Breast epithelium (tissue), 4 donors: ENCODE results near the gene SLC16A7. TPM values are rescaled to one million over a fixed set of nuclear protein-coding genes. Genes with fewer than 3 reads are reported as not detected.

Experiments used
- DNase-seq, 2 donors: peaks; one replicate each; pipeline ENCODE4 v3.0.0-alpha.2; 2019; ENCODE audit warnings: low spot score in 2 of 2
- H3K27ac ChIP-seq, 2 donors: fragments of 200-600 bp; sonication (generic) in 1 of 2; one replicate each; pipeline ENCODE4 v1.5.1; 2016 to 2019; ENCODE audit warnings: mild to moderate bottlenecking in 1 of 2
- H3K27me3 ChIP-seq, 2 donors: fragments of 200-600 bp; sonication (generic) in 1 of 2; one replicate each; pipeline versions ENCODE4 v1.5.1 to v1.6.0; 2017 to 2019; ENCODE audit warnings: control low read depth in 1 of 2, mild to moderate bottlenecking in 1 of 2
- H3K36me3 ChIP-seq: fragments of 200-600 bp; one replicate; pipeline ENCODE4 v1.5.1; 2019
- H3K4me1 ChIP-seq, 2 donors: fragments of 200-600 bp; sonication (generic); one replicate each; pipeline ENCODE4 v1.5.1; 2016 to 2019; ENCODE audit warnings: control low read depth in 1 of 2
- H3K4me3 ChIP-seq, 3 donors: fragments of 200-600 bp; sonication (generic); 1 replicate in 2 of 3; 2 replicates in 1 of 3; pipeline ENCODE4 v1.5.1; 2016 to 2019; ENCODE audit warnings: mild to moderate bottlenecking in 3 of 3, moderate library complexity in 2 of 3
- H3K9me3 ChIP-seq, 2 donors: fragments of 200-600 bp; sonication (generic) in 1 of 2; one replicate each; pipeline ENCODE4 v1.5.1; 2016 to 2019; ENCODE audit warnings: control low read depth in 1 of 2
- POLR2A ChIP-seq: fragments of 450-650 bp; IDR thresholded peaks from one replicate; pipeline ENCODE4 v1.6.1; 2016; ENCODE audit warnings: antibody characterized with exemption, mild to moderate bottlenecking, moderate library complexity
- POLR2AphosphoS5 ChIP-seq, 3 donors: sonication (generic); formaldehyde crosslinking; IDR thresholded peaks; one replicate each; pipeline ENCODE4 v1.6.1; 2017; ENCODE audit warnings: antibody characterized with exemption in 3 of 3
- intact Hi-C: fragments of 100-400 bp; cut with DNase I; formaldehyde crosslinking; loops from one replicate; pipeline ENCODE4 v1.15.1; 2023; ENCODE audit warnings: low total_unique reads
- total RNA-seq, 3 donors: library from RNA; depleted of rRNA; stranded (reverse); fragments of >200 nt; gene quantifications; one replicate each; pipeline ENCODE4 v1.1.0, GENCODE V29; 2016
- TF ChIP-seq, protein P1 (sequence below), 3 donors: fragments of 450-650 bp; IDR thresholded peaks; one replicate each; pipeline ENCODE4 v1.5.1; 2016 to 2017; ENCODE audit warnings: antibody characterized with exemption in 3 of 3, mild to moderate bottlenecking in 3 of 3, moderate library complexity in 3 of 3

Gene SLC16A7
- total RNA-seq, 3 donors from 2014 or later = 14.5 to 53.4 (median 51.2) TPM

DNA sequence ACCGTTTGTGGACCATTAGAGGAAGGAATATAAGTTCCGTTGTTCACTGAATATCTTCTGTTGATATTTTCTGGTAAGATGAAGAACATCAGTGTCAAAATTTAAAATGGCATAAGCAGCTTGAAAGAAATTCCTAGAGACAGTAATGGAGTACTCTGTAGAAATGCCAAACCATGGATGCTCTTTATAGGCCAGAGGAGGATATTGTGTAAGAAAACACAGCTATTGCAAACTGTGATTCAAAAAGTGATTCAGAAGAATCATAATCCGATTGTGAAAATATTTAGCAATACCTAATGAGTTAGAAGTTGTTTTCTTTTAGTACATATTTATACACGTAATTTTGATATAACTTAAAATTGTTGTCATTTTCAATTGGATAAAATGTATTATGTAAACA lies 102.8 kb downstream of the SLC16A7 start:
- H3K27me3 ChIP-seq = no peaks in the 10 kb centered on the region
- no peak overlapping the region for H3K4me3 ChIP-seq
- no peaks in the 10 kb centered on the region for H3K4me1 ChIP-seq
- no peak for DNase-seq
- no peak overlapping the region for H3K27ac ChIP-seq
- no peaks in the 10 kb centered on the region for H3K9me3 ChIP-seq
- intact Hi-C loops = no loop called here
- no peak for TF ChIP-seq POLR2AphosphoS5 (IDR thresholded peaks at IDR 0.05)
- TF ChIP-seq POLR2A = no peak
- peaks cover 4% of the 10 kb centered on the region for H3K36me3 ChIP-seq

DNA sequence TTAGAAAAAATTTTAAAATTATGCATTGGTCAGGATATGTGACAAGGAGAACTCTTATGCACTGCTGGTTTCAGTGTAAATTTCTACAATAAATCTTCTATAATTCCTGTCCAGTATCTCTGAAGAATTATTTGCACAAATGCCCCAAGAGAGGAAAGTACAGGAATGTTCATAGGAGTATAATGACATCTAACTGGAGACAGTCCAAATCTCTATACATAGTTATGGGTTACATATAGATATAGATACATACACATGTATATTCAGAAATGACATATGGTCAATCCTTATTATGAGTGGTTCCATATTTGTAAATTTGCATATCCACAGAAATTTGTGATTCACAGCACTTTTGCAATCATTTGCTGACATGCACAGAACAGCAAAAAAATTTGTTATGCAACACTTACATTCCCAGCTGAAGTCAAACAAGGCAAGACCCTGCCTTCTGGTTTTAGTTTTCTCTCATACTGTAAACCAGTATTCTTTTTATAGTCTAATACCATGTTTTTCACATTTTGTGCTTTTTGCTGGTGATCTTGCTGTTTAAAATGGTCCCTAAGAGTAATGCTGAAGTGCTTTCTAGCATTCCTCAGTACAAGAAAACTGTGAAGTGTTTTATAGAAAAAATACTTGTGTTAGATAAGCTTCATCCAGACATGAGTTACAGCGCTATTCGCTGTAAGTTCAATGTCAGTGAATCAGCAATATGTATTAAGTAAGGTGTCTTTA lies 103.8 kb downstream of the SLC16A7 start:
- TF ChIP-seq POLR2A = no peak
- TF ChIP-seq, protein P1, sequence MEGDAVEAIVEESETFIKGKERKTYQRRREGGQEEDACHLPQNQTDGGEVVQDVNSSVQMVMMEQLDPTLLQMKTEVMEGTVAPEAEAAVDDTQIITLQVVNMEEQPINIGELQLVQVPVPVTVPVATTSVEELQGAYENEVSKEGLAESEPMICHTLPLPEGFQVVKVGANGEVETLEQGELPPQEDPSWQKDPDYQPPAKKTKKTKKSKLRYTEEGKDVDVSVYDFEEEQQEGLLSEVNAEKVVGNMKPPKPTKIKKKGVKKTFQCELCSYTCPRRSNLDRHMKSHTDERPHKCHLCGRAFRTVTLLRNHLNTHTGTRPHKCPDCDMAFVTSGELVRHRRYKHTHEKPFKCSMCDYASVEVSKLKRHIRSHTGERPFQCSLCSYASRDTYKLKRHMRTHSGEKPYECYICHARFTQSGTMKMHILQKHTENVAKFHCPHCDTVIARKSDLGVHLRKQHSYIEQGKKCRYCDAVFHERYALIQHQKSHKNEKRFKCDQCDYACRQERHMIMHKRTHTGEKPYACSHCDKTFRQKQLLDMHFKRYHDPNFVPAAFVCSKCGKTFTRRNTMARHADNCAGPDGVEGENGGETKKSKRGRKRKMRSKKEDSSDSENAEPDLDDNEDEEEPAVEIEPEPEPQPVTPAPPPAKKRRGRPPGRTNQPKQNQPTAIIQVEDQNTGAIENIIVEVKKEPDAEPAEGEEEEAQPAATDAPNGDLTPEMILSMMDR (IDR thresholded peaks at IDR 0.05) = no peak
- no peak for TF ChIP-seq POLR2AphosphoS5 (IDR thresholded peaks at IDR 0.05)
- peaks cover 4% of the 10 kb centered on the region for H3K36me3 ChIP-seq
- intact Hi-C loops = no loop called here
- DNase-seq = no peak
- H3K27ac ChIP-seq = no peak overlapping the region
- no peaks in the 10 kb centered on the region for H3K9me3 ChIP-seq
- no peak overlapping the region for H3K4me3 ChIP-seq
- no peaks in the 10 kb centered on the region for H3K27me3 ChIP-seq
- no peaks in the 10 kb centered on the region for H3K4me1 ChIP-seq

DNA sequence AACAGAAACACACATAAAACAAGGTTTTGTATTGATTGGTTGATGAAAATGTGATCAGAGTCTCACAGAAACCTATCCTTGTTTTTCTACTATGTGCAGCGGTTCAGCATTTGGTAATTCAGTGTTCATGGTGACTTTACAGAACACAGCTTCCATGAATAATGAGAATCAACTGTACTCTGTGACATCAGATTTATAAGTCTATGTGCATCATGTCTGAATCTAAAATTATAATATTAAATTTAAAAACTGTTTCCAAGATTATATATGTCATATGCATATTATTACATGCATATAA lies 104.3 kb downstream of the SLC16A7 start:
- TF ChIP-seq POLR2A = no peak
- TF ChIP-seq, protein P1 (IDR thresholded peaks at IDR 0.05) = no peak
- no peak for TF ChIP-seq POLR2AphosphoS5 (IDR thresholded peaks at IDR 0.05)
- no peaks in the 10 kb centered on the region for H3K9me3 ChIP-seq
- no peak overlapping the region for H3K27ac ChIP-seq
- peaks cover 4% of the 10 kb centered on the region for H3K36me3 ChIP-seq
- no peak overlapping the region for H3K4me3 ChIP-seq
- DNase-seq = no peak
- no peaks in the 10 kb centered on the region for H3K4me1 ChIP-seq
- intact Hi-C loops = no loop called here
- H3K27me3 ChIP-seq = no peaks in the 10 kb centered on the region

DNA sequence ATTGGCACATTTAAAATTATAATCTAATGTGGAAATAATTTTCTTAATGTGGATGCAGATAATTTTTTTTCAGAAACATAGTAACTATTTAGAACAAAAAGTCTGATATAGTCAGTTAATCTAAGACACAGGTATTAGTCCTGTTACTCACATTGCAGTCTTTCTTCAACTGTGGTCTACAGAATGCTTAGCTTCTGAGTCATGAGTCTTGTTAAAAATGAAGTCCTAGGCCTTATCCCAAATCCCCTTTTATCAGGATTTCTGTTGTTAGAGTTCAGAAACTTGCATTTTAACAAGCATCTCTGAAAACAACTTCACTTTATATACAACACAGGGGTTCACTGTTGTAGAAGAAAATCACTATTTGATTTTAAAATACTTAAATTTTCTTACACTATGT lies 112.2 kb downstream of the SLC16A7 start:
- Histone ChIP-seq H3K4me1 (no peaks in the 10 kb centered on the region), H3K36me3 (peaks cover 1% of the 10 kb centered on the region), H3K4me3 (no peak overlapping the region), H3K27me3 (no peaks in the 10 kb centered on the region), H3K9me3 (no peaks in the 10 kb centered on the region), H3K27ac (no peak overlapping the region)
- TF ChIP-seq POLR2A (no peak), POLR2AphosphoS5 (IDR thresholded peaks at IDR 0.05) (no peak)
- no peak for DNase-seq
- intact Hi-C loops = no loop called here

DNA sequence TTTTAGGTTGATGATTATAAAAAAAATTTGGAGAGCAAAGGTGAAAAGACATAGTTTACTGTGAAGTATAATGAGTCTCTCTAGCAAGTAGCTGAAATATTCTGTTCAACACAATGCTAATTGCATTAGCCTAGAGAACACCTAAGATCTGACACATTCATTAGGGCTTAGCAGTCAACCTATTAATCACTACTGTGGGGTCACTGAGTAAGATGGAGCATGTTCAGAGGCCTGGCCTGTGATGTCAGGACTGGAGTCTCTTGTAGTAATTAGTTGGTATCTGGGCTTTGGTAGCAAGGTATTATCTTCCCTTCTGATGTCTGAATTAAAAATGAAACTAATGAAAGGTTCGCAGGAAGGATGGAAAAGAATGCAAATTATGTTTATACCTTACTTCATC lies 112.7 kb downstream of the SLC16A7 start:
- TF ChIP-seq, protein P1 (IDR thresholded peaks at IDR 0.05) = no peak
- no peak for TF ChIP-seq POLR2A
- no peak for TF ChIP-seq POLR2AphosphoS5 (IDR thresholded peaks at IDR 0.05)
- Histone ChIP-seq H3K27ac (no peak overlapping the region), H3K9me3 (no peaks in the 10 kb centered on the region), H3K4me1 (no peaks in the 10 kb centered on the region), H3K36me3 (no peaks in the 10 kb centered on the region), H3K27me3 (no peaks in the 10 kb centered on the region), H3K4me3 (no peak overlapping the region)
- DNase-seq = no peak
- intact Hi-C loops = no loop called here

DNA sequence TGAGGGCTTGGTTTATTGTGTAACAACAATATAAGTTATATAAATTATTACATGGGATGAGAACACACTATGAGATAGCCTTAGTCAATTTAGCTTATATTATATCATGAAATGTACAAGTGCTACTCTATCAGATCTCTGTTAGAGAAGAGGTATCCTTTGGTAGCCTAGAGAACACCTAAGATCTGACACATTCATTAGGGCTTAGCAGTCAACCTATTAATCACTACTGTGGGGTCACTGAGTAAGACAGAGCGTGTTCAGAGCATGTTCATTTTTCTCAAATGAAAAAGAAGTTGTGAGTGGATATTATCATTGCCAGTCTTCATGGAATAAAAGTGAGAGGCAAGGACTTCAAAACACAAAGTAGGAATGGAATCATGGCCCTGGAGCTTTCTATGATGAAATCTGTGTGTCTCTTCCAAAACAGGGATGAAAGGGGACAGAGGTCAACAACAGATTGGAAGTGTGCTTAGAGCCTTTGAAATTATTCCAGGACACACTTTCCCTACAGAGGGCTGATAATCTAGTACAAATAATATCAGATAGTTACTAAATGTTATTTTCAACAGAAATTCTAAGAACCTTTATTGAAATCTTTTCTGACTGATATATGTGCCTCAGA lies 114.3 kb downstream of the SLC16A7 start:
- intact Hi-C loops = no loop called here
- no peak for TF ChIP-seq POLR2A
- TF ChIP-seq, protein P1 (IDR thresholded peaks at IDR 0.05) = no peak
- TF ChIP-seq POLR2AphosphoS5 (IDR thresholded peaks at IDR 0.05) = no peak
- Histone ChIP-seq H3K36me3 (no peaks in the 10 kb centered on the region), H3K4me1 (no peaks in the 10 kb centered on the region), H3K27me3 (no peaks in the 10 kb centered on the region), H3K4me3 (no peak overlapping the region), H3K9me3 (no peaks in the 10 kb centered on the region), H3K27ac (no peak overlapping the region)
- DNase-seq = no peak
